Astrocyte of the spinal cord (primary cell): ENCODE data around the gene ADH1B.

Experiments used
- DNase-seq: peaks from one replicate; pipeline ENCODE4 v3.0.0; 2011; ENCODE audit warnings: low read depth, low spot score
- H3K4me3 ChIP-seq: 2 replicates; pipeline ENCODE4 v1.5.1; 2011; ENCODE audit warnings: low read depth, mild to moderate bottlenecking, low read length, moderate library complexity
- in situ Hi-C: cut with HindIII; loops from 2 replicates; pipeline ENCODE4 v1.10.0; 2017; ENCODE audit warnings: low sequenced_read_pairs
- TF ChIP-seq, protein P1 (sequence below): IDR thresholded peaks from 2 replicates; pipeline ENCODE4 v1.5.1; 2012; ENCODE audit warnings: low read depth, mild to moderate bottlenecking, low read length, inconsistent platforms

The ADH1B gene

GRCh38 chr4:99275050-99275449 lies 46.2 kb downstream of the ADH1B start:
- in situ Hi-C loops, result no loop called here
- no peak overlapping the region for H3K4me3 ChIP-seq
- TF ChIP-seq, protein P1, sequence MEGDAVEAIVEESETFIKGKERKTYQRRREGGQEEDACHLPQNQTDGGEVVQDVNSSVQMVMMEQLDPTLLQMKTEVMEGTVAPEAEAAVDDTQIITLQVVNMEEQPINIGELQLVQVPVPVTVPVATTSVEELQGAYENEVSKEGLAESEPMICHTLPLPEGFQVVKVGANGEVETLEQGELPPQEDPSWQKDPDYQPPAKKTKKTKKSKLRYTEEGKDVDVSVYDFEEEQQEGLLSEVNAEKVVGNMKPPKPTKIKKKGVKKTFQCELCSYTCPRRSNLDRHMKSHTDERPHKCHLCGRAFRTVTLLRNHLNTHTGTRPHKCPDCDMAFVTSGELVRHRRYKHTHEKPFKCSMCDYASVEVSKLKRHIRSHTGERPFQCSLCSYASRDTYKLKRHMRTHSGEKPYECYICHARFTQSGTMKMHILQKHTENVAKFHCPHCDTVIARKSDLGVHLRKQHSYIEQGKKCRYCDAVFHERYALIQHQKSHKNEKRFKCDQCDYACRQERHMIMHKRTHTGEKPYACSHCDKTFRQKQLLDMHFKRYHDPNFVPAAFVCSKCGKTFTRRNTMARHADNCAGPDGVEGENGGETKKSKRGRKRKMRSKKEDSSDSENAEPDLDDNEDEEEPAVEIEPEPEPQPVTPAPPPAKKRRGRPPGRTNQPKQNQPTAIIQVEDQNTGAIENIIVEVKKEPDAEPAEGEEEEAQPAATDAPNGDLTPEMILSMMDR, result no peak
- no peak for DNase-seq

DNA sequence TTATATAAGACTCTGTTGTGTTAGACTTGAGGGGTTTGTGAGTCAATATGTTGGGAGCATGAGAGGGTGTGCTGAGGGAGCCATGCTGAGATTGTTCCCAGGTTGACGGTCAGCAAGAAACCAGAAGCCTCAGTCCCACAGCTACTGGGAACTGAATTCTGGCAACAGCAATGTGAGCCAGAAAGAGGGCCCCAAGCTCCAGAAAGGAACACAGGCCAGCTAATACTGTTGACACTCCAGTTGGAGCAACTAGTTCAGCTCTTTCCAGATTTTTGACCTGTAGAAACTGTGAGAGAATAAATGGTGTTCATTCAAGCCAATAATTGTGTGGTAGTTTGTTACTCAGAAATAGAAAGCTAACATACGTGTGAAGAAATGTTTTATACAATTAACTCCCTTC lies 47.5 kb downstream of the ADH1B start:
- in situ Hi-C loops, result no loop called here
- TF ChIP-seq, protein P1, result no peak
- H3K4me3 ChIP-seq, result no peak overlapping the region
- DNase-seq, result no peak

- H3K4me3 ChIP-seq, result no peak overlapping the region
- DNase-seq, result no peak
- TF ChIP-seq, protein P1, result no peak
- in situ Hi-C loops, result no loop called here
Measured at GRCh38 chr4:99264927-99265326, 56.3 kb downstream of the ADH1B start.
